SK-N-MC (cell line): ENCODE data around the gene ACO2.

Source experiments
- EZH2 ChIP-seq: fragments of 200-600 bp; sonication (generic); IDR thresholded peaks from one replicate; pipeline ENCODE4 v1.6.1; 2017; ENCODE audit warnings: antibody characterized with exemption
- POLR2AphosphoS5 ChIP-seq: IDR thresholded peaks from 2 replicates; pipeline ENCODE4 v1.6.1; 2012; ENCODE audit warnings: mild to moderate bottlenecking, low read depth, low read length, borderline replicate concordance

- no peak for TF ChIP-seq POLR2AphosphoS5
- TF ChIP-seq EZH2 = no peak
Observed at GRCh38 chr22:41528132-41528766, 59.3 kb downstream of the ACO2 start.
